DND-41 (cell line): ENCODE results near the gene MAU2.

Experiments
- EZH2 ChIP-seq: IDR thresholded peaks from 3 replicates; pipeline ENCODE4 v1.6.1; 2012; ENCODE audit warnings: borderline replicate concordance, low read depth, mild to moderate bottlenecking, moderate library complexity, low read length, inconsistent platforms; ENCODE audit not compliant: severe bottlenecking
- TF ChIP-seq, protein P1 (sequence below): IDR thresholded peaks from 2 replicates; pipeline ENCODE4 v1.5.1; 2012; ENCODE audit warnings: borderline replicate concordance, low read length, moderate library complexity, mild to moderate bottlenecking; ENCODE audit not compliant: poor library complexity, severe bottlenecking; ENCODE audit errors: extremely low read depth

DNA sequence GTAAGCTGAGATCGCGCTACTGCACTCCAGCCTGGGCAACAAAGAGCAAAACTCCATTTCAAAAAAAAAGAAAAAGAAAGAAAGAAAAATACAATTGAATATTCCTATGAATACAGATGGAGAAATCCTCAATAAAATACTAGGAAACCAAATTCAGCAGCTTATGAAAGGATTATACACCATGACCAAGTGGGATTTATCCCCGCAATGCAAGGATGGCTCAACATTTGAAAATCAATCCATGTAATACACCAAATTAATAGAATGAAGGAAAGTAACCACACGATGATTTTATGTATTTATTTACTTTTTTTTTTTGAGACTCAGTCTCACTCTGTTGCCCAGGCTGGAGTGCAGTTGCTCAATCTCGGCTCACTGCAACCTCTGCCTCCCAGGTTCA is 28.0 kb upstream of the MAU2 start:
- TF ChIP-seq, protein P1, sequence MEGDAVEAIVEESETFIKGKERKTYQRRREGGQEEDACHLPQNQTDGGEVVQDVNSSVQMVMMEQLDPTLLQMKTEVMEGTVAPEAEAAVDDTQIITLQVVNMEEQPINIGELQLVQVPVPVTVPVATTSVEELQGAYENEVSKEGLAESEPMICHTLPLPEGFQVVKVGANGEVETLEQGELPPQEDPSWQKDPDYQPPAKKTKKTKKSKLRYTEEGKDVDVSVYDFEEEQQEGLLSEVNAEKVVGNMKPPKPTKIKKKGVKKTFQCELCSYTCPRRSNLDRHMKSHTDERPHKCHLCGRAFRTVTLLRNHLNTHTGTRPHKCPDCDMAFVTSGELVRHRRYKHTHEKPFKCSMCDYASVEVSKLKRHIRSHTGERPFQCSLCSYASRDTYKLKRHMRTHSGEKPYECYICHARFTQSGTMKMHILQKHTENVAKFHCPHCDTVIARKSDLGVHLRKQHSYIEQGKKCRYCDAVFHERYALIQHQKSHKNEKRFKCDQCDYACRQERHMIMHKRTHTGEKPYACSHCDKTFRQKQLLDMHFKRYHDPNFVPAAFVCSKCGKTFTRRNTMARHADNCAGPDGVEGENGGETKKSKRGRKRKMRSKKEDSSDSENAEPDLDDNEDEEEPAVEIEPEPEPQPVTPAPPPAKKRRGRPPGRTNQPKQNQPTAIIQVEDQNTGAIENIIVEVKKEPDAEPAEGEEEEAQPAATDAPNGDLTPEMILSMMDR: no peak
- no peak for TF ChIP-seq EZH2
